B cell (primary cell): ENCODE measurements around the gene CWC25.
A peak's percentile ranks its signal among the peaks of the same experiment; 100 is the strongest.

Experiments used
- CTCF ChIP-seq: fragments of 200-600 bp; IDR thresholded peaks from one replicate; pipeline ENCODE4 v1.8.0; 2022; ENCODE audit warnings: antibody characterized with exemption, mild to moderate bottlenecking
- EZH2 ChIP-seq: IDR thresholded peaks from 2 replicates; pipeline ENCODE4 v1.6.1; 2012; ENCODE audit warnings: borderline replicate concordance, low read depth, mild to moderate bottlenecking, moderate library complexity, low read length; ENCODE audit not compliant: insufficient read depth, poor library complexity, severe bottlenecking

- TF ChIP-seq CTCF, result peak; percentile 25
- TF ChIP-seq EZH2, result no peak
Measured at GRCh38 chr17:38815576-38816193, 9.4 kb downstream of the CWC25 start.
